ENCODE measurements around the gene ST3GAL3. TPM values are rescaled to one million over a fixed set of nuclear protein-coding genes. Genes with fewer than 3 reads are reported as not detected.

The ST3GAL3 gene
- total RNA-seq, 1 donor = 10.8 TPM

- Histone ChIP-seq H3K4me1 (ENCODE audit: insufficient read depth, low read length) (peaks cover 32% of the 10 kb centered on the region), H3K27me3 (ENCODE audit: insufficient read depth, low read length) (peaks cover 16% of the 10 kb centered on the region), H3K9me3 (ENCODE audit: low read depth, low read length) (no peaks in the 10 kb centered on the region), H3K4me3 (ENCODE audit: low read length) (no peak overlapping the region)
Observed at GRCh38 chr1:43935711-43936427, 228.5 kb downstream of the ST3GAL3 start.

- Histone ChIP-seq H3K9me3 (ENCODE audit: low read depth, low read length) (no peaks in the 10 kb centered on the region), H3K27me3 (ENCODE audit: insufficient read depth, low read length) (peaks cover 16% of the 10 kb centered on the region), H3K4me3 (ENCODE audit: low read length) (no peak overlapping the region), H3K4me1 (ENCODE audit: insufficient read depth, low read length) (peaks cover 32% of the 10 kb centered on the region)
Observed at GRCh38 chr1:43936431-43937151, 229.3 kb downstream of the ST3GAL3 start.

GRCh38 chr1:43937179-43937865 lies 230.0 kb downstream of the ST3GAL3 start:
- H3K4me3 ChIP-seq (ENCODE audit: low read length) = no peak overlapping the region
- H3K27me3 ChIP-seq (ENCODE audit: insufficient read depth, low read length) = peaks cover 16% of the 10 kb centered on the region
- no peaks in the 10 kb centered on the region for H3K9me3 ChIP-seq (ENCODE audit: low read depth, low read length)
- H3K4me1 ChIP-seq (ENCODE audit: insufficient read depth, low read length) = peaks cover 32% of the 10 kb centered on the region

- Histone ChIP-seq H3K27me3 (ENCODE audit: insufficient read depth, low read length) (peaks cover 16% of the 10 kb centered on the region), H3K4me1 (ENCODE audit: insufficient read depth, low read length) (peaks cover 27% of the 10 kb centered on the region), H3K9me3 (ENCODE audit: low read depth, low read length) (no peaks in the 10 kb centered on the region), H3K4me3 (ENCODE audit: low read length) (no peak overlapping the region)
Observed at GRCh38 chr1:43938383-43938782, 231.0 kb downstream of the ST3GAL3 start.

GRCh38 chr1:43938892-43939587 lies 231.7 kb downstream of the ST3GAL3 start:
- Histone ChIP-seq H3K27me3 (ENCODE audit: insufficient read depth, low read length) (peaks cover 12% of the 10 kb centered on the region), H3K4me3 (ENCODE audit: low read length) (no peak overlapping the region), H3K9me3 (ENCODE audit: low read depth, low read length) (no peaks in the 10 kb centered on the region), H3K4me1 (ENCODE audit: insufficient read depth, low read length) (peaks cover 20% of the 10 kb centered on the region)

- no peak overlapping the region for H3K4me3 ChIP-seq (ENCODE audit: low read length)
- H3K27me3 ChIP-seq (ENCODE audit: insufficient read depth, low read length) = no peaks in the 10 kb centered on the region
- H3K9me3 ChIP-seq (ENCODE audit: low read depth, low read length) = no peaks in the 10 kb centered on the region
- H3K4me1 ChIP-seq (ENCODE audit: insufficient read depth, low read length) = peaks cover 15% of the 10 kb centered on the region
Observed at GRCh38 chr1:43942411-43942810, 235.1 kb downstream of the ST3GAL3 start.

GRCh38 chr1:43944860-43945259 lies 237.5 kb downstream of the ST3GAL3 start:
- Histone ChIP-seq H3K4me3 (ENCODE audit: low read length) (no peak overlapping the region), H3K9me3 (ENCODE audit: low read depth, low read length) (no peaks in the 10 kb centered on the region), H3K4me1 (ENCODE audit: insufficient read depth, low read length) (peaks cover 20% of the 10 kb centered on the region), H3K27me3 (ENCODE audit: insufficient read depth, low read length) (no peaks in the 10 kb centered on the region)

GRCh38 chr1:43945674-43946235 lies 238.4 kb downstream of the ST3GAL3 start:
- Histone ChIP-seq H3K4me3 (ENCODE audit: low read length) (peak overlapping the region; percentile 74), H3K27me3 (ENCODE audit: insufficient read depth, low read length) (no peaks in the 10 kb centered on the region), H3K9me3 (ENCODE audit: low read depth, low read length) (no peaks in the 10 kb centered on the region), H3K4me1 (ENCODE audit: insufficient read depth, low read length) (peaks cover 20% of the 10 kb centered on the region)

GRCh38 chr1:43946236-43947060 lies 239.1 kb downstream of the ST3GAL3 start, which contains the start of gene IPO13:
Gene IPO13, plus strand, starts transcription at chr1:43946950. Its CDS starts 651 bp downstream, at chr1:43947601.
- H3K4me1 ChIP-seq (ENCODE audit: insufficient read depth, low read length) = peaks cover 20% of the 10 kb centered on the region
- no peaks in the 10 kb centered on the region for H3K27me3 ChIP-seq (ENCODE audit: insufficient read depth, low read length)
- no peaks in the 10 kb centered on the region for H3K9me3 ChIP-seq (ENCODE audit: low read depth, low read length)
- peak within 1 kb of the TSS; percentile 74 for H3K4me3 ChIP-seq (ENCODE audit: low read length)

- Histone ChIP-seq H3K4me3 (ENCODE audit: low read length) (peak overlapping the region; percentile 74), H3K9me3 (ENCODE audit: low read depth, low read length) (no peaks in the 10 kb centered on the region)
Observed at GRCh38 chr1:43947061-43947873, 239.9 kb downstream of the ST3GAL3 start.

GRCh38 chr1:43947874-43948437 lies 240.6 kb downstream of the ST3GAL3 start:
- H3K9me3 ChIP-seq (ENCODE audit: low read depth, low read length) = no peaks in the 10 kb centered on the region
- H3K4me1 ChIP-seq (ENCODE audit: insufficient read depth, low read length) = peaks cover 20% of the 10 kb centered on the region
- H3K27me3 ChIP-seq (ENCODE audit: insufficient read depth, low read length) = no peaks in the 10 kb centered on the region
- H3K4me3 ChIP-seq (ENCODE audit: low read length) = no peak overlapping the region

More at GRCh38 chr1:43947061-43947873, 239.9 kb downstream of the ST3GAL3 start:
- no peaks in the 10 kb centered on the region for H3K27me3 ChIP-seq (ENCODE audit: insufficient read depth, low read length)
- H3K4me1 ChIP-seq (ENCODE audit: insufficient read depth, low read length) = peaks cover 20% of the 10 kb centered on the region

- no peaks in the 10 kb centered on the region for H3K27me3 ChIP-seq (ENCODE audit: insufficient read depth, low read length)
- no peaks in the 10 kb centered on the region for H3K9me3 ChIP-seq (ENCODE audit: low read depth, low read length)
- H3K4me3 ChIP-seq (ENCODE audit: low read length) = no peak overlapping the region
- H3K4me1 ChIP-seq (ENCODE audit: insufficient read depth, low read length) = peaks cover 20% of the 10 kb centered on the region
Observed at GRCh38 chr1:43949678-43950077, 242.3 kb downstream of the ST3GAL3 start.

All from mononuclear cell (primary cell).